HS-27A (cell line): ENCODE data around the gene GPX3.

Source experiments
- DNase-seq: peaks from one replicate; pipeline ENCODE4 v3.0.0-alpha.2; 2012; ENCODE audit warnings: low read depth, missing footprints

Gene GPX3

DNA sequence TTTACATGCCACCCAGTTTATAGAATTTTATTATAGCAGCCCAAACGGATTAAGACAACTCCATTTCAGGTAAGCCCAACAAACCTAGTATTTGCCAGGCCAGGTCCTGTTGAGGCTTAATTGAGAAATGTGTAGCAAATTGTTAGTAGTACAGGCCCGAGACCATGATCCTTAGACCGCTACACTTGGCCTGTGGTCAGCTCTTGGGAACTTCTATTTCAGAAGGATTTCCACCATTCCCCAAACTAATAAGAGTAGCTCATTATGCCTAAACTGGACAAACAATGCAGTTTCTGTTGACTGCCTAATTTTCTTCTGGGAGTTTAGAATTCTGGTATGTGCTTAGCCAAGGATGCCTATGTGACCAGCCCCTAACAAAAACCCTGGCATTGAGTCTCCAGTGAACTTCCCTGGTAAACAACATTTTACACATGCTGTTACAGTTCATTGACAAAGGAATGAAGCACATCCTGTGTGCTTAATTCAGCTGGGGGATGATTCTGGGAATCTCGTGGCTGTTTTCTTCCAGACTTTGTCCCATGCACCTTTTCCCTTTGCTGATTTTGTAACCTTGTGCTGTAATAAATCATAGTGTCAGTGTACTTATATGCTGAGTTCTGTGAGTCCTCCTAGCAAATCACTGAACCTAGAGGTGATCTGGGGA is 5.6 kb upstream of the GPX3 start:
- DNase-seq = no peak

DNA sequence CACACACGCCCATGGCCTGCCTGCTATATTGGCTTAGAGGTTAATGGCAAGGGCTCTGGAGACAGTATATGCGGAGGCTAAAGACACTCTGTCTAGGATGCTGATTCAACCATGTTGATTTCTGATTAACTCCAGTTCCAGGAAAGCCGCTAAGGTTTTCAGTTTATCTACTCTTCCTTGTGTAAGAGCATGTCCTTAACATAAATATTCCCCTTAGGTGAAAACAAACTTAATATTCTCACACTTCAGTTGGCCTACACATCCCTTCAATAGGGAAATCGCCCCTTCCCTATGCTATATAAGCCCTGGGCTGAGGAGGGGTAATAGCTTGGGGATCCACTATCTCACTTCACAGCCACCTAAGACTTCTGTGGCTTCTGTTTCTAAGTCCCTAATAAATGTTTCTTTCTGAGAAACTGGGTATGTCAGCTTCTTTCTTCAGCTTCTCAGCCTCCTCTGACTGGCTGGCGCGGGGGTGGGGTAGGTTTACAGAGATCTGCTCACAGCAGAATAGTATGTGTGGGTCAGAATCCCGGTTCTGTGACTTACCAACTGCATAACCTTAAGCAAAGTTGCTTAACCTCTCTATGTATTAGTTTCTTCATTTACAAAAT is 4.3 kb upstream of the GPX3 start:
- DNase-seq = no peak

DNA sequence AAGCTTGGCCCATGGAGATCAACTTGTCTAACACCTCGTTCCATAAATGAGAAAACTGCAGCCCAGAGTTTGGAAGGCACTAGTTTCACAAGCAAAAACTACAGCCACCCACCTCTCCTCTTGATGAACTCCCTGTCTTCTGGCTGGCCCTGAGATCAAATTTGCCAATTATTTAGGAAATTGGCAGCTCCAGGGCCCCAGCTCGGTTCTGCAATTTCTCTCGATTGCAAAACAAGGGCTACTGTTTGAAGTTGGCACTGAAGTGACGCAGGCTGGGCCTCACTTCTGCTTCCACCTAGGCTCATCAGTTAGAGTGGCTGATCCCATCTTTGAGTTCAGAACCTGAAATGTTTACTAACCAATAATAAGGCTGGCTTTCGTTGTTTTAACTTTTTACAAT is 3.7 kb upstream of the GPX3 start:
- DNase-seq = no peak

DNA sequence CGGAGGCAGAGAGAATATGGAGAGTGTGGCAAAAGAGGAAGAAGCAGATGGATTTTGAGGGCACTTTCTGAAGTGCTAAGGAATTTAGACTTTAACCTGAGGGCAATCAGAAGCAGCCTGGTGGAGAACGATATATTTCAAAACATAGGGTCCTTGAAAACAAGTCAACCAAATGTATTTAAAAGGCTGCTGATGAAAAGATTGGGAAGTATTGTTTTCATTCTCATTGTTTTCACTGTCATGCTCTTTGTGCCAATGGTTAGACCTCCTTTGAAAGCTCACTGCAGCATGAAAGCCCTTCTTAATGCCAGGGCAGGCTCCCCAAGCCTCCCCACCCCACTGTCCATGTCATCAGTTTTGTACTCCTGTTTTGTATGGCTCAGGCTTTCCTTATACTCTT is 2.5 kb upstream of the GPX3 start:
- DNase-seq = no peak

DNA sequence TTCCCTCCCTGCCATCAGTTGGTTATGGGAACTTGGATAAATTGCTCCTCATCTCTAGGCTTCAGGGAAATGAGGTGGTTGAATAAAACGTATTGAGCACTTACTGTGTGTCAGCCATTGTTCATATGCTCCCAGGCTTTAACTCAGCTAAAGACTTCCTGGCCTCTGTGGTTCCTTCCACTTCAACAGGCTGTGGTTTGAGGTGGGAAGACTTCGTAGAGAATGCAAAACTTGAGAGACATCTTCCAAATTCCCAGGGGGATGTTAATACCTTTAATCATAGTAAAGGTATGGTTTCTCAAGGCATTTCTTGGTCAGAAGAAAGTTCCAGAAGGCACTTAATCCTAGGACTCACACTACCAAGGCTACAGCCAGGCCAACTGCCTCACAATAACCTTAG is 1.5 kb upstream of the GPX3 start:
- no peak for DNase-seq

DNA sequence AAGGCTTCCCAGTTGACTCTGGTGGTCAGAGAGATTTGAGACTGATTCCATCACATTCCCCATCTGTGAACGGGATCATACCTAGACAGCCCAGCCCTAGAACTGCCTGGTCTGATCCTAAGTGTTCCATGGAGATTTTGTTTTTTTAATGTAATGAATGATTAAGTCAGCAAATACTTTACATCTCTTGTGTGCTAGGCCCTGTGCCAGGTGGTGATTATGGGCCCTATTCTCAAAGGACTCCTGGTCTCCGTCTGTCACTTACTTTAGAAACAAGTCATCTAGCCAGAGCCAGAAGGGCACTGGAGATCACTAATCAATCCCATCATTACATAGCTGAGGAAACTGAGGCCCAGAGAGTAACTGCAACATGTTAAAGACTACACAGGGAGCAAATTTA is 1.1 kb upstream of the GPX3 start:
- no peak for DNase-seq

DNA sequence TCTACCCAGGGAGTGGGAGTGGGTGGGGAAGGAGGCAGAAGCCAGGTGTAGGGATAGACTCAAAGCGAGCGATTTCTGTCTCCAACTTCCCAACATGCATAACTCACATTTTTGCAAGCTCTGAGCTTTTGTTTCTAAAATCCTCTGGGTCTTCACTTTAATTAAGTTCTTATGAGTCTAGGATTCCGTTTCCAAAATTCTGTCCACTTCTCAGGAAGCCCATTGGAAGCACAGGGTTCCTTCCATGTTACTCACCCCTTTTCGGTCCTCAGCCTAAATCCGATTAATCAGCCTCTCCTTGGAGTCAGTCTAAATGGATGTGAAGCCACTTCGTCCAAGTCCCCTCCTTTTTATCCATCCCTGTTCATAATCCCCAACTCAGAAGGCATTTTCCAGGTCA is 1.4 kb downstream of the GPX3 start:
- no peak for DNase-seq

DNA sequence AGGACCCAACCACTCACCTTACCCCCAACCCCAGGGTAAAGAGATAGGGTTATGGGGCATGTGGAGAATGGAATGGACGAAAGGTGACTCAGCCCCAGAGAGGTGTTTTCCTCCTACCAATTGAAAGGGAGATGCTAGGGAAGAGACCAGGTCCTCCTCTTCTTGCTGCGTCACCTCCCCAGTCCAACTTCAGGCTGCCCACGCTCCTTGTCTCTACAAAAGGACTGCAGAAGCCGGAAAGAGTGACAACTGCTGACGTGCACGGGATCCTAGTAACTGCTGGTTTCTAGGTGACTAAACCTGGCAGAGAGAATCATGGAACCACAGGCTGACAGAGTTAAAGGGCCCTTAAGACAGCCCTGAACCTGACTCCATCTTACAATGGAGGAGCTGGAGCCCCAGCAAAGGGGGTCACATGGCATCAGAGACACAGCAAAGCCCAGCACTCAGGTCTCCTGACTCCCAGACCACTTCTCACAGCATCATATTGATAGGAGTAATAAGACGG is 2.2 kb downstream of the GPX3 start:
- no peak for DNase-seq

DNA sequence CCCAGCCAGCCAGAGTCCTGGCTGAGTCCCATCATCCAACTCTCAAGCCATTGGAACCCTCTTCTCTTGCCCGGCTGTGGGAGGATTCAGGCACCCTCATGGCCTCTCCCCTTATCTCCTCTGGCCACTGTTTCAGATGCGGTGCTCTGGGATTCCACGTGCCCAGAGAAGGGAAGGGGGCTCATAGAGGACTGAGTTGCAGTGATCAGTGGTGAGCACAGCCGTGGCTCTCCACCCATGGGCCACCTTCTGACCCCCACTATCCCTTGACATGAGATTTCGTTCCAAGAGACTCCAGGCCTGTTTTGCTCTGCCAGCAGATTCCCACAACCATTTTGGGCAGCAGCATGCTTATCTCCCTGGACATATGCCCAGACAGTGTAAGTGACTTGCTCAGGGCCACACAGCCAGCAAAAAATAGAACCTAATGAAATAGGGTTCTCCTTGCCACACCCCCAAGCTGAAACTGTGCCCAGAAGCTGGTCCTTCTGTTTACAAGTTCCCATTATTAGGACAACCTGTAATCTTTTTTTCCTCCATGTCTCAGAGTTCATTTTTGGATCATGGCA is 2.7 kb downstream of the GPX3 start:
- no peak for DNase-seq

DNA sequence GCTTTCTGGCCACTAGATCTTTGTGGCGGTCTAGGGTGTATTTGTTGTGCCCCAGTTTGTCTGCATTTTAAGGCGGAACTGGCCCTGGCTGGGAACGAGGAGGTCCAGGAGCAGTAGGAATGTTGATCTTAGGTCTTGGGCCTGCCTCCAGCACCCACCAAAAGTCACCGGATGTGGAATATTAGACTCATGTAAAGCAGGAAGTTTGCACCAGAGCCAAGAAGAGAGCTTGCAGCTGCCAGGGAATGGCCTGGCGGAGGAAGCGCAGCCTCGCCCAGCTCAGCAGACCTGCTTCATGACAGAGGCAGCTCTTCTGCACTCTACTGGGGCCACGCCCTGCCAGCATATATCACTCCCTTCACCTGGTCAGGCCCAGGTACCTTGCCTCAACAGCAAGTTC is 3.3 kb downstream of the GPX3 start:
- no peak for DNase-seq

DNA sequence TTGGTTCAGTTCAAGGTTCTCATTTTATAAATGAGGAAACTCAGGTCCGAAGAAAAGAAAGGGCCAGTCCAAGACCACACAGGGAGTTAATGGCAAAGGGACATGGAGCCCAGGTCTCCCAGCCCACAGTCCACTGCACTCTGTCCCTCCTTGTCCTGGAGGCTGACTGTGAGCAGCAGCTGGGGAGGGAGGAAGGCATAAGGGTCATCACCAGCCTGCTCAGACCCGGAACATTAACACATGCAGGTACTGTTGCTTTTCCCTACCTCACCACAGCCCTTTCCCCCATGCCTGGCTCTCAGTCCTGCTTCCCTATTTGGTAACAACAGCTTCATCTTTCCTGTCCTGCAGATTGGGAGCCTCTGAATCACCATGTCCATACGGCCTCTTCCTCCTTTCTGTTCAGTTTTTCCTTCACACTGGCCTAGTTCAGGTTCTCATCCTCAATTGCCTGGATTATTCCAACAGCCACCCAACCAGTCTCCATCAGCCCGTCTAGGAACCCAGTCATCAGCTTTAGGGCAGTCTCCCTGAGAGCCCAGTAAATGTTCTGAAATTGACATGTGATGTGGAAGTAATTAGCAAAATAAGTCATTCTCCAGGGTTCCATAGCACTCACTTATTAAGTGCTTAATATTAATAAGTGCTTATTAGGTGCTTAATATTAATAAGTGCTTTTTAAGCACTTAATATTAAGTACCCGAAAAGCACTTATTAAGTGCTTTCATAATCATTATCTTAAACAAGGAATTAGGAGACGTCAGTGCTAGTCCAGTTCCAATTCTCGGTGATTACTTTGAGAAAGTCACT is 4.3 kb downstream of the GPX3 start:
- DNase-seq = no peak

DNA sequence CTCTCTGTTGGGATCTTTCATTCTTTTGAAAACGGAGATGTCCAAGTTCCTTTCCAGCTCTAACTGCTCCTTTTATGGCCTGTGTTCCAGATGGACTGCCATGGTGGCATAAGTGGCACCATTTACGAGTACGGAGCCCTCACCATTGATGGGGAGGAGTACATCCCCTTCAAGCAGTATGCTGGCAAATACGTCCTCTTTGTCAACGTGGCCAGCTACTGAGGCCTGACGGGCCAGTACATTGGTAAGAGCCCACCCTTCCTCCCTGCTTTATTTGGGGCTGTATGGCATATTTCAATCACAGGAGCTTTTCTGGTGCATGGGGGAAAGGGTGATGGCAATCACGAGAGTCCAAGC is 4.8 kb downstream of the GPX3 start:
- DNase-seq = no peak

DNA sequence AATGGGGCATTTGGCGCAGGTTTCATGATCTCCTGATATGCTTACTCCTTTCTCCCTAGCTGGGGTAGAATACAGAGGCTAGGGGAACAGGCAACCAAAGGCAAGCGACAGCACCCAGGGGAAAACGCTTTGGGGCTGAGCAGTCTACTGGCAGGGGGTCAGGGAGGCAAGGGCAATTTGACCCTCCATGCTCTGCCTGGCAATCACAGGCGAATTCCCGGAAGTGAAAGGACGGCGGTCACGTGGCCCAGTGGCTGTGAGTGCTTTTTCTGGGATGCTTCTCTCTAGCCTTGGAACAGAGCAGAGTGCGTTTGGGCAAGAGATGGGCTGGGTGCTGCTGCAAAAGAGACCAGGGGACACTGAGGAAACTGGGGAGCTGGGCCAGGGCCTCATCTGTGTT is 5.7 kb downstream of the GPX3 start:
- no peak for DNase-seq

DNA sequence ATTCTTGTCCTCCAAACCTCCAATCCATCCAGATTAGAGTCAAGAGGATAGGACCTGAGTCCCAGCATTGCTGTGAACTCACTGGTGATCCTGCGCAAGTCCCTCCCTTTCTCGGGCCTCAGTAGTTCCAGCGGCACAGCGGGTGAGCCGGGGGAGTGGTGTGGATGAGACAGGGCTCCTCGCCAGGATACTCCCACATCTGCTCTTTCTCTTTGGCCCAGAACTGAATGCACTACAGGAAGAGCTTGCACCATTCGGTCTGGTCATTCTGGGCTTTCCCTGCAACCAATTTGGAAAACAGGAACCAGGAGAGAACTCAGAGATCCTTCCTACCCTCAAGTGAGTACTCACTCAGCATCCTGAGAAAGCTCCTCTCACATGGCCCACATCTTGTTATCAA is 6.3 kb downstream of the GPX3 start:
- DNase-seq = no peak

DNA sequence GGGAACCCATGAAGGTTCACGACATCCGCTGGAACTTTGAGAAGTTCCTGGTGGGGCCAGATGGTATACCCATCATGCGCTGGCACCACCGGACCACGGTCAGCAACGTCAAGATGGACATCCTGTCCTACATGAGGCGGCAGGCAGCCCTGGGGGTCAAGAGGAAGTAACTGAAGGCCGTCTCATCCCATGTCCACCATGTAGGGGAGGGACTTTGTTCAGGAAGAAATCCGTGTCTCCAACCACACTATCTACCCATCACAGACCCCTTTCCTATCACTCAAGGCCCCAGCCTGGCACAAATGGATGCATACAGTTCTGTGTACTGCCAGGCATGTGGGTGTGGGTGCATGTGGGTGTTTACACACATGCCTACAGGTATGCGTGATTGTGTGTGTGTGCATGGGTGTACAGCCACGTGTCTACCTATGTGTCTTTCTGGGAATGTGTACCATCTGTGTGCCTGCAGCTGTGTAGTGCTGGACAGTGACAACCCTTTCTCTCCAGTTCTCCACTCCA is 7.6 kb downstream of the GPX3 start:
- DNase-seq = no peak

DNA sequence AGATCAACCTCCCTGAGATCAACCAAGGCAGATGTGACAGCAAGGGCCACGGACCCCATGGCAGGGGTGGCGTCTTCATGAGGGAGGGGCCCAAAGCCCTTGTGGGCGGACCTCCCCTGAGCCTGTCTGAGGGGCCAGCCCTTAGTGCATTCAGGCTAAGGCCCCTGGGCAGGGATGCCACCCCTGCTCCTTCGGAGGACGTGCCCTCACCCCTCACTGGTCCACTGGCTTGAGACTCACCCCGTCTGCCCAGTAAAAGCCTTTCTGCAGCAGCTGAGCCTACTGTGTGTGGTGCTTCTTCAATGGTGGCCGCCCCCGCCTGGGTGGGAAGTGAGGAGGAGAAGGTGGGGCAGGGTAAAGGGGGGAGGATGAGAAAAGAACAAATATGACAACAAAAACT is 8.3 kb downstream of the GPX3 start:
- no peak for DNase-seq

DNA sequence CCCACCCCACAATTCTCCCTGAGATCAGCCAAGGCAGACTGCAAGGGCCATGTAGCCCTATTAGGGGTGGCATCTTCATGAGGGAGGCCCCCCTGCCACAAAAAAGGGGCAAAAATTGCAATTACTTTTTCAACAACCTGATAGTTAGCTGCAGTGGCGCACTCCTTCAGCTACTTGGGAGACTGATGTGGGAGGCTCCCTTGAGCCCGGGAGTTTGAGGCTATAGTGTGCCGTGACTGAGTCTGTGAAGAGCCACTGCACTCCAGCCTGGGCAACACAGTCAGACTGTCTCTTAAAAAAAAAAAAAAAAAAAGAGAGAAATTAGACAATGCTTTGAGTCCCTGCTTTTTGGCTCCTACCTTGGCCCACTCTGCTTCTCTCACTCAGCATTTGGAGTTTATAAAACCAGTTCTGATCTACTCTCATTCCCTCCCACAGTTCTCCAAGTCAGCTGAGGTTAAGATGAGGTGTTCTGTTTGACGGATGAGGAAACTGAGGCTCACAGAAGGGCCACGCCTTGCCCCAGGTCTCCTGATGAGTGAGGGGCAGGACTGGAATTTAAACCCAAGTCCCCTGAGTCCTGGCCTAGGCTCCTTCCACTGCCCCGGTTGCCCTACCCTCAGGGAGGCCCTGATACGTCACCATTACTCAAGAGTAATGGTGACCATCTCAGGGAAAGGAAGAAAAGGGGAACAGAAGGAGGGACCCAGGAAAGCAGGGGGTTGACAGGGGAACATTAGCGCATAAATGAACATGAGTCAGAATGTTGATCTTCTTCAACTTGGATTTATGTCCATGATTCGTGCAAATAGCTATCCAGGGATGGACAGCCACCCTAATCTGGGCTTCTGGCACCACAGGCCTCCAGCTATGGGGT is 9.0 kb downstream of the GPX3 start:
- DNase-seq = no peak

DNA sequence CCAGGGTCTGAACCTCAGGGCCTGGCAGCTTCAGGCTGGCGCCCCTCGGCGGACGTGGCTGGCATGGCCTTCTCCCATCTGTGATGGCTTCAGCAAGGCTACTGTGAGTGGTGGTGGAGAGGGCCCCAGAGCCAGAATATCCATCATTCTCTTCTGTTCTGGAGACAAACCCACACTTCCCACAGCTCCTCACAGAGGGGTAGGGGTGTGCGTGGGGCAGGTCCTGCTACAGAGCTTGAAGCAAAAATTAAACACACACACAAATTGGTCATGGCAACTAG is 9.6 kb downstream of the GPX3 start:
- no peak for DNase-seq

DNA sequence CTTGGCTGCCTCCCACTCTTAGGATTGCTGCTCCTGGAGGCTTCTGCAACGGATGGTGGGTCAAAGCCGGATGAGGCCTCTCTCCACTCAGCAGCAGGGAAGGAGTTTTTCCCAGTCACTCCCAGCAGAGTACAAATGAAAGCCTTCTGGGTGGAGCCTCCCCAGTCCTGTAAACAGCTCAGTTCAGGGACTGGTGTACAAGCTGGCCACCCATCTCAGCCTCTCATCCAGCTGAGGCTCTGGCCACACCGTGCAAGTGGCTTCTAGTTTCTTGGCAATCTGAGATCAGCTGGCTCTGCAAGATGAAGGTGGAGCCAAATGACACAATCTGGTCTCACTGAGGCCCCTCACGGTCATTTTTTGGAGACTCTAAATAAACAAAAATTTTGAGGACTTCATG is 10.0 kb downstream of the GPX3 start:
- no peak for DNase-seq

DNA sequence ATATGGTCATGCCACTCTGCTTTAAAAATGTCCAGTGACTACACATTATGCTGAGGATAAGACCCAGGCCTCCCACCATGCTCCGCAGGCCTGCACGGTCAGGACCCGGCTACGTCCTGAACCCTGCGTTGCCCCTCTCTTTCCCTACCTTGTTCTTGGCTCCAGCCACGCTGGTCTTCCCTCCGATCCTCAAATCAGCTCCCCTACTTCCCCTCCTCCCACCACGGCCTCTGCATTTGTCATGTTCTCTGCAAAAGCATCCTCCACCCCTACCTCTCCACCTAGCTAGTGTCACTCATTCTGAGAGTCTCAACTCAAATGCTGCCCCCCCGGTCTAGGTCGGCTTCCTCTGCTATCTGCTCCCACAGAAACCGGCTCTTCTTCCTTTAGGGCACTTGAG is 11.2 kb downstream of the GPX3 start:
- no peak for DNase-seq

DNA sequence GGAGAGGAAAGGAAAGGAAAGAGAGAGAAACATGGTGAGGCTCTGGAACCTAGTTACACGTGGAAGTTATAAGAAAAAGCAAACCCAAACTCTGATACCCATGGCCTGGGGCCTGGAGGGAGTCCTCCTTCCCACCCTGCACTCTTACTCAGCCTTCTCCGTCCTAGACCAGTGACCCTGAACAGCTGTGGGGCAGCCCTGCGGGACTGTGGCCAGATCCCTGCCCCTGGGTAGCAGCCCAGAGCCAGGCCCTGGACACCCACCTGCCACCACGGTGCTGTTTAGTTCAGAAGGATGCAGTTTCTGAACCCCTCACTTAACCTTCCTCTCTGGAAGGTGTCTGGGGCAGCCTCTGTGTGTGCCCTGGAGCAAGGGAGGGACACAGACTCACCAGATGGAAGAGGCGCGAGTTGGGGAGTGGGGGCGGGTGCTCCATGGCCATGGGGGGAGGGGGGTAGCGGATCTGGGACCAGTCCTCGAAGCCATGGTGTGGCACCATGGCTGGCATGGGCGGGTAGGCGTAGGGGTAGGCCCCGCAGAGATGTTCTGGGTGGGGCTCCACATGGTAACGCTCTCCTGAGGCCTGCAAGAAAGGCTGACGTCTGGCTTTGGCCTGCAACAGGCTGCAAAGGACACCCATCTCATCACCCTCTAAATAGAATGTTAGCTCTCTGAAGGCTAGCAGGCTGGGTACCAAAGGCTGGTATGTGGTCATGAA is 13.0 kb downstream of the GPX3 start:
- no peak for DNase-seq
